SK-N-SH treated with all-trans-retinoic acid at 6 μM for 48 hours (cell line): Measurements from ENCODE around the gene AP1G1.
"Not testable (repeated sequence)": the region's sequence is repeated elsewhere in the genome, so short reads cannot be mapped to it uniquely, and the experiment has no call there.

ENCODE experiments used
- ATAC-seq: fragments of 200-7000 bp; cut with Tn5 transposase; 3 replicates; pipeline ENCODE4 v1.9.1; 2020; ENCODE audit warnings: mild to moderate bottlenecking, moderate library complexity
- CSDC2 ChIP-seq: fragments of 250-450 bp; sonication (Bioruptor Pico); IDR thresholded peaks from 2 replicates; pipeline ENCODE4 v1.5.0; 2020; ENCODE audit warnings: mild to moderate bottlenecking, moderate library complexity
- GLIS3 ChIP-seq: fragments of 250-450 bp; sonication (Bioruptor Pico); IDR thresholded peaks from 2 replicates; pipeline ENCODE4 v1.5.0; 2020; ENCODE audit warnings: mild to moderate bottlenecking, moderate library complexity
- OSR1 ChIP-seq: fragments of 250-450 bp; sonication (Bioruptor Pico); IDR thresholded peaks from 2 replicates; pipeline ENCODE4 v1.8.0; 2022; ENCODE audit warnings: moderate library complexity, mild to moderate bottlenecking, inconsistent platforms
- RARB ChIP-seq: fragments of 250-450 bp; sonication (Bioruptor Pico); IDR thresholded peaks from 2 replicates; pipeline ENCODE4 v1.8.0; 2021; ENCODE audit warnings: mild to moderate bottlenecking, moderate library complexity
- SNAI2 ChIP-seq: fragments of 250-450 bp; sonication (Bioruptor Pico); IDR thresholded peaks from 2 replicates; pipeline ENCODE4 v1.5.0; 2020; ENCODE audit warnings: mild to moderate bottlenecking, moderate library complexity
- TCF4 ChIP-seq: fragments of 250-450 bp; sonication (Bioruptor Pico); IDR thresholded peaks from 2 replicates; pipeline ENCODE4 v1.8.0; 2021; ENCODE audit warnings: mild to moderate bottlenecking, moderate library complexity, borderline replicate concordance
- ZFP3 ChIP-seq: fragments of 250-450 bp; sonication (Bioruptor Pico); IDR thresholded peaks from 2 replicates; pipeline ENCODE4 v1.5.0; 2020; ENCODE audit warnings: mild to moderate bottlenecking, moderate library complexity
- ZNF565 ChIP-seq: fragments of 450-650 bp; formaldehyde crosslinking; conservative IDR thresholded peaks from 2 replicates; pipeline ENCODE4 v1.5.0; 2020; ENCODE audit warnings: low read depth, mild to moderate bottlenecking, moderate library complexity
- ZNF8 ChIP-seq: fragments of 450-650 bp; formaldehyde crosslinking; IDR thresholded peaks from 2 replicates; pipeline ENCODE4 v1.5.0; 2020; ENCODE audit warnings: mild to moderate bottlenecking, moderate library complexity
- TF ChIP-seq, protein P1 (sequence below): fragments of 250-450 bp; sonication (Bioruptor Pico); IDR thresholded peaks from 2 replicates; pipeline ENCODE4 v1.5.0; 2020; ENCODE audit warnings: mild to moderate bottlenecking, moderate library complexity
- TF ChIP-seq, protein P2 (sequence below): fragments of 250-450 bp; sonication (Bioruptor Pico); IDR thresholded peaks from 2 replicates; pipeline ENCODE4 v1.5.1; 2021; ENCODE audit warnings: mild to moderate bottlenecking, moderate library complexity
- TF ChIP-seq, protein P3 (sequence below): fragments of 250-450 bp; sonication (Bioruptor Pico); IDR thresholded peaks from 2 replicates; pipeline ENCODE4 v1.8.0; 2020; ENCODE audit warnings: mild to moderate bottlenecking, moderate library complexity, borderline replicate concordance

The AP1G1 gene

DNA sequence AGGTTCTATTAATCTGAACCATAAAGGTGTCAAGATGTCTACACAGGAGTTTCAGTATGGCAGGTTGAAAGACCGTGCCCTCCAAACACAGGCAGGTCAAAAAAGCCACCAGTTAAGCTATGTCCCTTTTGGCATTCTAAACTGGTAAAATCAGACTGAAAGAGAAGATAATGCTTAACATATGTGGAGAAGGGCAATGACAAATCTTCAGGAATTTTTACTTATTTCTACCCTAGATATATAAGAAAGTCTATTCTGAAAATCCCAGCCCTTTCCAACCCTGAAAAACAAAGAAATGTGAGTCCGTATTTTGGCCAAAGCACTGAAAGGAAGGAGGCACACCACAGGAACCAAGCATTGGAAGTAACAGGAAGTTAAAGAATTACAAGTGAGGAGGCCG lies 16.5 kb downstream of the AP1G1 start (continued):
- TF ChIP-seq, protein P1, sequence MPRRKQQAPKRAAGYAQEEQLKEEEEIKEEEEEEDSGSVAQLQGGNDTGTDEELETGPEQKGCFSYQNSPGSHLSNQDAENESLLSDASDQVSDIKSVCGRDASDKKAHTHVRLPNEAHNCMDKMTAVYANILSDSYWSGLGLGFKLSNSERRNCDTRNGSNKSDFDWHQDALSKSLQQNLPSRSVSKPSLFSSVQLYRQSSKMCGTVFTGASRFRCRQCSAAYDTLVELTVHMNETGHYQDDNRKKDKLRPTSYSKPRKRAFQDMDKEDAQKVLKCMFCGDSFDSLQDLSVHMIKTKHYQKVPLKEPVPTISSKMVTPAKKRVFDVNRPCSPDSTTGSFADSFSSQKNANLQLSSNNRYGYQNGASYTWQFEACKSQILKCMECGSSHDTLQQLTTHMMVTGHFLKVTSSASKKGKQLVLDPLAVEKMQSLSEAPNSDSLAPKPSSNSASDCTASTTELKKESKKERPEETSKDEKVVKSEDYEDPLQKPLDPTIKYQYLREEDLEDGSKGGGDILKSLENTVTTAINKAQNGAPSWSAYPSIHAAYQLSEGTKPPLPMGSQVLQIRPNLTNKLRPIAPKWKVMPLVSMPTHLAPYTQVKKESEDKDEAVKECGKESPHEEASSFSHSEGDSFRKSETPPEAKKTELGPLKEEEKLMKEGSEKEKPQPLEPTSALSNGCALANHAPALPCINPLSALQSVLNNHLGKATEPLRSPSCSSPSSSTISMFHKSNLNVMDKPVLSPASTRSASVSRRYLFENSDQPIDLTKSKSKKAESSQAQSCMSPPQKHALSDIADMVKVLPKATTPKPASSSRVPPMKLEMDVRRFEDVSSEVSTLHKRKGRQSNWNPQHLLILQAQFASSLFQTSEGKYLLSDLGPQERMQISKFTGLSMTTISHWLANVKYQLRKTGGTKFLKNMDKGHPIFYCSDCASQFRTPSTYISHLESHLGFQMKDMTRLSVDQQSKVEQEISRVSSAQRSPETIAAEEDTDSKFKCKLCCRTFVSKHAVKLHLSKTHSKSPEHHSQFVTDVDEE (CRISPR knock-in tag): no peak
- TF ChIP-seq SNAI2 (CRISPR knock-in tag): no peak
- TF ChIP-seq OSR1: no peak
- TF ChIP-seq CSDC2 (CRISPR knock-in tag): no peak
- no peak for TF ChIP-seq GLIS3 (CRISPR knock-in tag)
- TF ChIP-seq, all 23 proteins: peak for 0

DNA sequence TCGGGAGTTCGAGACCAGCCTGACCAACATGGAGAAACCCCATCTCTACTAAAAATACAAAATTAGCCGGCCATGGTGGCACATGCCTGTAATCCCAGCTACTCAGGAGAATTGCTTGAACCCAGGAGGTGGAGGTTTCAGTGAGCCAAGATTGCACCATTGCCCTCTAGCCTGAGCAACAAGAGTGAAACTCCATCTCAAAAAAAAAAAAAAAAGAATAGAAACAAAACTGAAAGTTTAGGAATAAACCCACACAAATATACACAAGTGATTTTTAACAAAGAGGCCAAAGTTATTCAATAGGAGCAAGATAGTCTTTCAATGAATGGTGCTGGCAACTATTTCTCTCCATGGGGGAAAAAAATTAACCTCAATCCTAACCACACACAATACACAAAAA lies 18.3 kb downstream of the AP1G1 start:
- not testable (repeated sequence) for ATAC-seq

DNA sequence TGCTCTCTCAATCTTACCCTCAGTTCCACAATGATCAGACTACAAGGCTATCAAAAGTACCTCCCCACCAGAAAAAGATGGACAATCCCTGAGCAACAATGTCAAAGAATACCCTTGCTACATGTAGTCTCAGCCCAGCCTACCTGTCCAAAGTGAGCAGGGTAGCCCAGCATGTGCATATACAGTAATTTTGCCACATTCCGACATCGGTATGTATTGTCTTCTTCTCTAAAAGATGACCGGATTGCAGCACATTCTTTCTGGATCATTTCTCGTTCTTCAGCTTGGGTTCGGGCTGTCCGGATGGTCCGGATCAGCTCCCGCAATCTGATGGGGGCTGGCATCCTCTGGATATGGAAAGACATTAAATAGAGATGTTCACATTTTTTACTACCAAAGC lies 19.5 kb downstream of the AP1G1 start:
- no peak for TF ChIP-seq ZNF8 (CRISPR knock-in tag)
- TF ChIP-seq, protein P1 (CRISPR knock-in tag): no peak
- ATAC-seq: no peak

DNA sequence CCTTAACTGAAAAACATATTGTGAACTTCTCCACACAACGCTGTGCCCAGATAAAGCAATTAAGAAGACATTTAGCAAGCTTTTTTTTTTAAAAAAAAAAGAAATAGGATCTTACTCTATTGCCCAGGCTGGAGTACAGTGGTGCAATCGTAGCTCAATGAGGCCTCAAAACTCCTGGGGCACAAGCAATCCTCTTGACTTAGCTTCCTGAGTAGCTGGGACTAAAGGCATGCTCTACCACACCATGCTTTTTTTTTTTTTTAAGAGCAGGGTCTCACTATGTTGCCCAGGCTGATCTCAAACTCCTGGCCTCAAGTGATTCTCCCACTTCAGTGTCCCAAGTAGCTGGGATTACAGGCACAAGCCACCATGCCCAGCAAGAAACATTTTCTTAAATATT lies 20.1 kb downstream of the AP1G1 start:
- ATAC-seq: no peak
- TF ChIP-seq GLIS3 (CRISPR knock-in tag) (no peak), SNAI2 (CRISPR knock-in tag) (no peak), ZNF565 (CRISPR knock-in tag) (no peak), ZFP3 (CRISPR knock-in tag) (no peak), TCF4 (CRISPR knock-in tag) (no peak), CSDC2 (CRISPR knock-in tag) (no peak), ZNF8 (CRISPR knock-in tag) (no peak), RARB (CRISPR knock-in tag) (no peak)
- TF ChIP-seq, protein P2, sequence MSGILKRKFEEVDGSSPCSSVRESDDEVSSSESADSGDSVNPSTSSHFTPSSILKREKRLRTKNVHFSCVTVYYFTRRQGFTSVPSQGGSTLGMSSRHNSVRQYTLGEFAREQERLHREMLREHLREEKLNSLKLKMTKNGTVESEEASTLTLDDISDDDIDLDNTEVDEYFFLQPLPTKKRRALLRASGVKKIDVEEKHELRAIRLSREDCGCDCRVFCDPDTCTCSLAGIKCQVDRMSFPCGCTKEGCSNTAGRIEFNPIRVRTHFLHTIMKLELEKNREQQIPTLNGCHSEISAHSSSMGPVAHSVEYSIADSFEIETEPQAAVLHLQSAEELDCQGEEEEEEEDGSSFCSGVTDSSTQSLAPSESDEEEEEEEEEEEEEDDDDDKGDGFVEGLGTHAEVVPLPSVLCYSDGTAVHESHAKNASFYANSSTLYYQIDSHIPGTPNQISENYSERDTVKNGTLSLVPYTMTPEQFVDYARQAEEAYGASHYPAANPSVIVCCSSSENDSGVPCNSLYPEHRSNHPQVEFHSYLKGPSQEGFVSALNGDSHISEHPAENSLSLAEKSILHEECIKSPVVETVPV (CRISPR knock-in tag): no peak
- TF ChIP-seq, protein P3, sequence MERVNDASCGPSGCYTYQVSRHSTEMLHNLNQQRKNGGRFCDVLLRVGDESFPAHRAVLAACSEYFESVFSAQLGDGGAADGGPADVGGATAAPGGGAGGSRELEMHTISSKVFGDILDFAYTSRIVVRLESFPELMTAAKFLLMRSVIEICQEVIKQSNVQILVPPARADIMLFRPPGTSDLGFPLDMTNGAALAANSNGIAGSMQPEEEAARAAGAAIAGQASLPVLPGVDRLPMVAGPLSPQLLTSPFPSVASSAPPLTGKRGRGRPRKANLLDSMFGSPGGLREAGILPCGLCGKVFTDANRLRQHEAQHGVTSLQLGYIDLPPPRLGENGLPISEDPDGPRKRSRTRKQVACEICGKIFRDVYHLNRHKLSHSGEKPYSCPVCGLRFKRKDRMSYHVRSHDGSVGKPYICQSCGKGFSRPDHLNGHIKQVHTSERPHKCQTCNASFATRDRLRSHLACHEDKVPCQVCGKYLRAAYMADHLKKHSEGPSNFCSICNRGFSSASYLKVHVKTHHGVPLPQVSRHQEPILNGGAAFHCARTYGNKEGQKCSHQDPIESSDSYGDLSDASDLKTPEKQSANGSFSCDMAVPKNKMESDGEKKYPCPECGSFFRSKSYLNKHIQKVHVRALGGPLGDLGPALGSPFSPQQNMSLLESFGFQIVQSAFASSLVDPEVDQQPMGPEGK (CRISPR knock-in tag): no peak
- TF ChIP-seq, protein P1 (CRISPR knock-in tag): no peak

DNA sequence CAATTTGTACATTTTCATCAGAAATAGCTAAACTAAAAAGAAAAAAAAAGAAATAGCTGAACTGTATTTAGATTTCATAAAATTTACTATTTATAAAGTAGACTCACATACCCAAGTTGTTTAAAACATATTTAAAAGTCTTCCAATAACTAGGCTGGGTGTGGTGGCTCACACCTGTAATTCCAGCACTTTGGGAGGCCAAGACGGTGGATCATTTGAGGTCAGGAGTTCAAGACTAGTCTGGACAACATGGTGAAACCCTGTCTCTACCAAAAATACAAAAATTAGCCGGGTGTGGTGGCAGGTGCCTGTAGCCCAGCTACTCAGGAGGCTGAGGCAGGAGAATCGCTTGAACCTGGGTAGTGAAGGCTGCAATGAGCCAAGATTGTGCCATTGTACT lies 23.5 kb downstream of the AP1G1 start:
- ATAC-seq: not testable (repeated sequence)
